Vagina (tissue), 2 donors: ENCODE measurements around the gene ABLIM2. TPM values are rescaled to one million over a fixed set of nuclear protein-coding genes. Genes with fewer than 3 reads are reported as not detected.

ENCODE experiments used
- DNase-seq, 2 donors: peaks; one replicate each; pipeline ENCODE4 v3.0.0-alpha.2; 2017; ENCODE audit errors: extremely low spot score in 2 of 2
- H3K27ac ChIP-seq: fragments of 200-600 bp; sonication (generic); one replicate; pipeline ENCODE4 v1.5.1; 2019
- H3K27me3 ChIP-seq: fragments of 200-600 bp; sonication (generic); one replicate; pipeline ENCODE4 v1.5.1; 2019
- H3K36me3 ChIP-seq, 2 donors: fragments of 200-600 bp; sonication (generic); one replicate each; pipeline ENCODE4 v1.5.1; 2017 to 2019
- H3K4me1 ChIP-seq: fragments of 200-600 bp; sonication (generic); one replicate; pipeline ENCODE4 v1.5.1; 2019
- H3K4me3 ChIP-seq, 2 donors: fragments of 200-600 bp; sonication (generic); 1 replicate in 1 of 2; 2 replicates in 1 of 2; pipeline ENCODE4 v1.5.1; 2016 to 2019
- H3K9me3 ChIP-seq: fragments of 200-600 bp; sonication (generic); one replicate; pipeline ENCODE4 v1.5.1; 2019
- CTCF ChIP-seq, 3 experiments: fragments of 450-650 bp in 2 of 3; fragments of 200-600 bp in 1 of 3; sonication (generic) in 1 of 3; IDR thresholded peaks; one replicate each; pipeline ENCODE4 v1.5.1; 2017 to 2019; ENCODE audit warnings: antibody characterized with exemption in 3 of 3, mild to moderate bottlenecking in 2 of 3, moderate library complexity in 2 of 3
- POLR2A ChIP-seq, 2 donors: fragments of 450-650 bp; IDR thresholded peaks; one replicate each; pipeline ENCODE4 v1.6.1; 2017; ENCODE audit warnings: antibody characterized with exemption in 2 of 2, mild to moderate bottlenecking in 2 of 2, moderate library complexity in 2 of 2
- POLR2AphosphoS5 ChIP-seq, 2 donors: sonication (generic); formaldehyde crosslinking; IDR thresholded peaks; one replicate each; pipeline ENCODE4 v1.9.0; 2017; ENCODE audit warnings: antibody characterized with exemption in 2 of 2, mild to moderate bottlenecking in 2 of 2, low read depth in 1 of 2; ENCODE audit not compliant: insufficient read depth in 1 of 2
- intact Hi-C: fragments of 100-400 bp; cut with DNase I; formaldehyde crosslinking; loops from one replicate; pipeline ENCODE4 v1.15.1; 2023
- total RNA-seq: library from RNA; depleted of rRNA; stranded (reverse); fragments of >200 nt; gene quantifications from one replicate; pipeline ENCODE4 v1.2.3, GENCODE V29; 2016

Gene ABLIM2
- total RNA-seq, 1 donor from 2014 or later: 15.5 TPM

DNA sequence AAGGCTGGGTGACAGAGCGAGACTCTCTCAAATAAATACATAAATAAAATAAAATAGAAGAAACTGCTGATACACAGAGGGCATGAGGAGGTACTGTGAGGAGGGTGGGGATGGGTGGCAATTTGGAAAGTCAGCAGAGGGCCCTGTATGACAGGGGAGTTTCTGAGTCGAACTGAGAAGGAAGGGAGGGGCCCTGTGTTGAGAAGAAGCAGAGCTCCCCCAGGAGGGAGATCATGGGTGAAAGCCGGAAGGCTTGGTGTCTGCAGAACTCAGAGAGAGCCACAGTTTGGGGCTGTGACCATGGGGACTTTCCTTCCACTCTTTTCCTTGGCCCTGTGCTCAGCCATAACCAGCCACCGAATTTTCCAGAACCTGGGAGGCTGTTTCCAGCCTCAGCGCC lies 194.2 kb downstream of the ABLIM2 start:
- intact Hi-C loops: no loop called here
- DNase-seq: no peak
- Histone ChIP-seq H3K36me3 (no peaks in the 10 kb centered on the region), H3K4me3 (no peak overlapping the region), H3K4me1 (peaks cover 48% of the 10 kb centered on the region), H3K27me3 (no peaks in the 10 kb centered on the region), H3K9me3 (no peaks in the 10 kb centered on the region), H3K27ac (no peak overlapping the region)
- TF ChIP-seq POLR2AphosphoS5 (IDR thresholded peaks at IDR 0.05; ENCODE audit: insufficient read depth in 1 of 2, low read depth in 1 of 2) (no peak), POLR2A (IDR thresholded peaks at IDR 0.05) (no peak), CTCF (IDR thresholded peaks at IDR 0.05) (no peak)

GRCh38 chr4:7963691-7964090 lies 194.9 kb downstream of the ABLIM2 start:
- TF ChIP-seq CTCF (IDR thresholded peaks at IDR 0.05) (no peak), POLR2AphosphoS5 (IDR thresholded peaks at IDR 0.05; ENCODE audit: insufficient read depth in 1 of 2, low read depth in 1 of 2) (no peak), POLR2A (IDR thresholded peaks at IDR 0.05) (no peak)
- Histone ChIP-seq H3K27me3 (no peaks in the 10 kb centered on the region), H3K4me1 (peaks cover 43% of the 10 kb centered on the region), H3K27ac (no peak overlapping the region), H3K9me3 (no peaks in the 10 kb centered on the region), H3K36me3 (no peaks in the 10 kb centered on the region), H3K4me3 (no peak overlapping the region)
- intact Hi-C loops: no loop called here
- no peak for DNase-seq

DNA sequence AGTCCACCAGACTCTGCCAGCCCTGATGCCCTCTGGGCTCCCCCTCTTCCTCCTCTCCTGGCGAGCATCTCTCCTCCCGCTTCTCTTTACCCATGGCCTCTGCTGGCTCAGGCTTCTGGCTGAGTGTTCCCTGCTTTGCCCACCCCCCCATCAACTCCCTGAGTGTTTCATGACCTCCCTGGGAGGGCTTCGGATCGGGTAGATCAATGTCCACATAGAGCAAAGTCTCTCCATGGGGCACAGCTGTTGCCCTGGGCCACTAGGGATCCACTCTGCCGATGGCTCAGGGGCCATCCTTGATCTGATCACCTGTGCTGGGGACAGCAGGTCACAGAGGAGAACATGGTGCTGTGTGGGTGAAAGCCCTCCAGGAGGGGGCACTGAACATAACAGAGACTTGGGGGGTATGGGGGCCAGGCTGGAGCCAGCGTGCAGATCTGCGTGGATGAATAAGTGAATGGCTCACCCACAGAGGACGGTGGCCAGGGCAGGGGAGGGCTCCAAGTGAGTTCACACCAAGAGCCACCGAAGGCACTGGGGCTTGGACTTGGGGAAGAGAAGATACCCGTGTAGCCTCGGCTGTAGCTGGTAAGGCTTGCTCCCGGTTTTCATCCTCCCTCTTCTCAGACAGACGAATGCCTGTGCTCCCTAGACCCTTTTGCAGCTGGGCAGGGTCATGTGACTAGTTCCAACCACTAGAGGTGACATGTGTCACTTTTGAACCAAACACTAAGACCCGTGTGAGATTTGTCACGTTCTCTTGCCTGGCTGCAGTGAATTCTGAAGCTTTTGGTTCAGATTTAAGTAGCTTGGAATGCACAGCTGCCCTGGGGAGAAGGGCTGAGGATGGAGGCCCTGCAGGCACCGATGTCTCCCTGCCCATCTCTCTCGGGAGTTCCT lies 195.8 kb downstream of the ABLIM2 start:
- TF ChIP-seq POLR2A (IDR thresholded peaks at IDR 0.05) (no peak), CTCF (IDR thresholded peaks at IDR 0.05) (no peak), POLR2AphosphoS5 (IDR thresholded peaks at IDR 0.05; ENCODE audit: insufficient read depth in 1 of 2, low read depth in 1 of 2) (no peak)
- intact Hi-C loops: no loop called here
- Histone ChIP-seq H3K4me1 (peaks cover 37% of the 10 kb centered on the region), H3K4me3 (no peak overlapping the region), H3K9me3 (no peaks in the 10 kb centered on the region), H3K36me3 (no peaks in the 10 kb centered on the region), H3K27ac (no peak overlapping the region), H3K27me3 (no peaks in the 10 kb centered on the region)
- no peak for DNase-seq

GRCh38 chr4:7960790-7961655 lies 197.6 kb downstream of the ABLIM2 start:
- no peak overlapping the region for H3K4me3 ChIP-seq
- TF ChIP-seq POLR2A (IDR thresholded peaks at IDR 0.05) (no peak), CTCF (IDR thresholded peaks at IDR 0.05) (no peak), POLR2AphosphoS5 (IDR thresholded peaks at IDR 0.05; ENCODE audit: insufficient read depth in 1 of 2, low read depth in 1 of 2) (peak in 1 of 2 donors; percentile 94)
- peaks cover 39% of the 10 kb centered on the region for H3K4me1 ChIP-seq
- H3K27me3 ChIP-seq: no peaks in the 10 kb centered on the region
- no peak for DNase-seq
- intact Hi-C loops: no loop called here
- peak overlapping the region; percentile 85 for H3K27ac ChIP-seq
- no peaks in the 10 kb centered on the region for H3K9me3 ChIP-seq
- H3K36me3 ChIP-seq: no peaks in the 10 kb centered on the region
